Neural progenitor cell (in vitro differentiated cells): Measurements from ENCODE around the gene ARID2. TPM values are rescaled to one million over a fixed set of nuclear protein-coding genes. Genes with fewer than 3 reads are reported as not detected.

Source experiments
- DNase-seq: peaks from one replicate; pipeline ENCODE4 v3.0.0-alpha.2; 2016; ENCODE audit warnings: low spot score
- H2AFZ ChIP-seq: fragments of 200-600 bp; sonication (generic); replicated peaks from 2 replicates; pipeline ENCODE4 v1.6.1; 2016; ENCODE audit warnings: antibody characterized with exemption
- H3F3A ChIP-seq: fragments of 200-600 bp; sonication (generic); 2 replicates; pipeline ENCODE4 v1.6.1; 2016; ENCODE audit warnings: antibody characterized with exemption, low read depth
- H3K27ac ChIP-seq: fragments of 200-600 bp; sonication (generic); 2 replicates; pipeline ENCODE4 v1.5.1; 2016; ENCODE audit warnings: mild to moderate bottlenecking
- H3K27me3 ChIP-seq: fragments of 200-600 bp; sonication (generic); 2 replicates; pipeline ENCODE4 v1.6.1; 2016; ENCODE audit warnings: mild to moderate bottlenecking, moderate library complexity
- H3K36me3 ChIP-seq: fragments of 200-600 bp; sonication (generic); 2 replicates; pipeline ENCODE4 v1.5.1; 2016
- H3K4me1 ChIP-seq: fragments of 200-600 bp; sonication (generic); 2 replicates; pipeline ENCODE4 v1.6.1; 2016; ENCODE audit warnings: mixed run types
- H3K4me2 ChIP-seq: fragments of 200-600 bp; sonication (generic); 2 replicates; pipeline ENCODE4 v1.6.1; 2016
- H3K4me3 ChIP-seq: fragments of 200-600 bp; sonication (generic); 2 replicates; pipeline ENCODE4 v1.5.1; 2016
- H3K79me2 ChIP-seq: fragments of 200-600 bp; sonication (generic); 2 replicates; pipeline ENCODE4 v1.6.1; 2016; ENCODE audit warnings: low read depth
- H3K9ac ChIP-seq: fragments of 200-600 bp; sonication (generic); 2 replicates; pipeline ENCODE4 v1.6.1; 2016
- H3K9me3 ChIP-seq: fragments of 200-600 bp; sonication (generic); 2 replicates; pipeline ENCODE4 v1.5.1; 2016; ENCODE audit warnings: low read depth
- H4K20me1 ChIP-seq: fragments of 200-600 bp; sonication (generic); 2 replicates; pipeline ENCODE4 v1.6.1; 2016; ENCODE audit warnings: low read depth
- H3K27ac Mint-ChIP-seq: 3 replicates; pipeline ENCODE4 v1.8.0; 2021; ENCODE audit warnings: mixed read lengths
- H3K27me3 Mint-ChIP-seq: 2 replicates; pipeline ENCODE4 v1.8.0; 2022; ENCODE audit warnings: low read depth, mild to moderate bottlenecking, inconsistent platforms, moderate library complexity, mixed read lengths; ENCODE audit not compliant: insufficient read depth
- H3K36me3 Mint-ChIP-seq: 3 replicates; pipeline ENCODE4 v1.8.0; 2021; ENCODE audit warnings: mixed read lengths
- H3K4me1 Mint-ChIP-seq: 3 replicates; pipeline ENCODE4 v1.8.0; 2021; ENCODE audit warnings: mixed read lengths
- H3K4me3 Mint-ChIP-seq: 3 replicates; pipeline ENCODE4 v1.8.0; 2021; ENCODE audit warnings: mild to moderate bottlenecking, moderate library complexity, mixed read lengths
- H3K9me3 Mint-ChIP-seq: 3 replicates; pipeline ENCODE4 v1.8.0; 2020; ENCODE audit warnings: mixed read lengths
- EZH2 ChIP-seq: fragments of 200-600 bp; sonication (generic); IDR thresholded peaks from 2 replicates; pipeline ENCODE4 v1.6.1; 2017; ENCODE audit warnings: antibody characterized with exemption, mild to moderate bottlenecking, moderate library complexity
- EZH2phosphoT487 ChIP-seq: fragments of 200-600 bp; sonication (generic); IDR thresholded peaks from 2 replicates; pipeline ENCODE4 v1.6.1; 2017; ENCODE audit warnings: antibody characterized with exemption
- total RNA-seq: library from RNA; depleted of rRNA; stranded (reverse); fragments of >200 nt; gene quantifications from 2 replicates; pipeline ENCODE4 v1.2.3, GENCODE V29; 2015; ENCODE audit warnings: low replicate concordance
- TF ChIP-seq, protein P1 (sequence below): fragments of 200-600 bp; sonication (generic); IDR thresholded peaks from 2 replicates; pipeline ENCODE4 v1.5.1; 2017; ENCODE audit warnings: antibody characterized with exemption, mild to moderate bottlenecking

ARID2 gene
- total RNA-seq, 1 donor from 2014 or later, result 86.4 TPM

DNA sequence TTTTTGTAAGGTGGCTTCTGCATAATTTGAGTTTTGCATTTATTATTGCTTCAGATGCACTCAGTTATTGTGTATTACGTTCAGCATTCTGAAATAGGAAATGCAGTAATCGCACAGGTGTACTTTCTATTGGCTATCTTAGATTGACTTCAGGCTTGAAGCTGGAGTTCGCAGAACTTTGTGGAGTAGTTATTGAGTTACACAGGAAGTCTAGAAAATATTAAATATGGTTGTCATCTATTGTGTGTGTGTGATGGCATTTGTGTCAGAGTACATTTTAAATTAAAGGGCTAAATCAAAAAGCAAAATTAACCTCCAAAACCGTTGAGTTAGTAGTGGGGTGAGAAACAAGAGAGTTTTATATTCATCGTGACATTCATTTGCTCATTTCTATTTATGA, 2.7 kb downstream of the ARID2 start:
- H3K9ac ChIP-seq, result peak overlapping the region; percentile 79
- peaks cover 24% of the 10 kb centered on the region for H3K4me1 ChIP-seq
- peak overlapping the region; percentile 88 for H3K4me3 ChIP-seq

DNA sequence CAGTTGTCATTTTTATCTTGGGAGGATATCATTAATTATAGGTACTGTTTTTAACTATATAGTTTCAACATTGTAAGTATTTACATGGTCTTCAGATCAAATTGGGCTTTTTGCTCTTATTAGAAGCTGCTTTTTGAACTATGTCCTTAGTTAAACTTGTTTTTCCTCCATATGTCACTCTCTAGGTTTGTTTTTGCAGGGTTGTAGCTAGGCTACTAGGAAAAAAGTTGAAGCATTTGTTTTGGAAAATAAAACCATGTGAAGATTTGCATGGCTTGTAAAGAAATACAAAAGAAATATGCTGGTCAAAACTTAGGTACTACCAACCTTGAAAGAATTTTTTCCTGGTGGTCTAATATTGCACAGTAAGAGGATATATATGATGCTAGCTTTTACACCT, 3.4 kb downstream of the ARID2 start:
- peak overlapping the region; percentile 88 for H3K4me3 ChIP-seq

More for the DNA sequence above, 2.7 kb downstream of the ARID2 start:
- no peaks in the 10 kb centered on the region for H3K27me3 ChIP-seq
- H3K79me2 ChIP-seq, result peaks cover 76% of the 10 kb centered on the region
- Mint-ChIP-seq H3K27ac (no peak overlapping the region), H3K27me3 (no peaks in the 10 kb centered on the region), H3K36me3 (peaks cover 32% of the 10 kb centered on the region), H3K4me3 (peak overlapping the region; percentile 82), H3K9me3 (peaks cover 17% of the 10 kb centered on the region), H3K4me1 (peaks cover 15% of the 10 kb centered on the region)
- H3K36me3 ChIP-seq, result peaks cover 44% of the 10 kb centered on the region
- H3F3A ChIP-seq, result peaks cover 32% of the 10 kb centered on the region
- no peak for TF ChIP-seq EZH2
- TF ChIP-seq EZH2phosphoT487, result no peak
- H3K27ac ChIP-seq, result peak overlapping the region; percentile 95
- no peak overlapping the region for H2AFZ ChIP-seq
- peak overlapping the region; percentile 89 for H3K4me2 ChIP-seq
- H3K9me3 ChIP-seq, result no peaks in the 10 kb centered on the region
- DNase-seq, result no peak
- H4K20me1 ChIP-seq, result peaks cover 14% of the 10 kb centered on the region

DNA sequence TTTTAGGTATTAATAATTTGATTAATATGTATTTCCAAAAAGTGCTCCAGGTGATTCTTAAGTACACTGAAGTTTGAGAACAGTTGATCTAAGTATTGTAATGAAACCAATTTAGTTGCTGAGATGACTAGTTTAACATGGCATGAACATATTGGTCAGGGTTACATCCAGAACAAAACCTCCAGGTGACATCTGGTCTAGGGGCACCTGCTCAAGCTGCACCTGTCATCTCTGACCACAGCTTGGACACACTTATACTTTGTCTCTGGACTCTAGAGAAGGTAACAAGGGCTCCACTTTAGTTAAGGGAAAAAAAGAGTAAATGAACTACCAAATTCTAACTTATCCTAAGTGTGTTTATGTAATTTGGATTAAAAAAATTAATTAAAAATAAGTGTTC, 8.1 kb downstream of the ARID2 start:
- H3K36me3 ChIP-seq, result peaks cover 59% of the 10 kb centered on the region
- no peaks in the 10 kb centered on the region for H3F3A ChIP-seq
- H3K79me2 ChIP-seq, result peaks cover 100% of the 10 kb centered on the region
- TF ChIP-seq, protein P1, sequence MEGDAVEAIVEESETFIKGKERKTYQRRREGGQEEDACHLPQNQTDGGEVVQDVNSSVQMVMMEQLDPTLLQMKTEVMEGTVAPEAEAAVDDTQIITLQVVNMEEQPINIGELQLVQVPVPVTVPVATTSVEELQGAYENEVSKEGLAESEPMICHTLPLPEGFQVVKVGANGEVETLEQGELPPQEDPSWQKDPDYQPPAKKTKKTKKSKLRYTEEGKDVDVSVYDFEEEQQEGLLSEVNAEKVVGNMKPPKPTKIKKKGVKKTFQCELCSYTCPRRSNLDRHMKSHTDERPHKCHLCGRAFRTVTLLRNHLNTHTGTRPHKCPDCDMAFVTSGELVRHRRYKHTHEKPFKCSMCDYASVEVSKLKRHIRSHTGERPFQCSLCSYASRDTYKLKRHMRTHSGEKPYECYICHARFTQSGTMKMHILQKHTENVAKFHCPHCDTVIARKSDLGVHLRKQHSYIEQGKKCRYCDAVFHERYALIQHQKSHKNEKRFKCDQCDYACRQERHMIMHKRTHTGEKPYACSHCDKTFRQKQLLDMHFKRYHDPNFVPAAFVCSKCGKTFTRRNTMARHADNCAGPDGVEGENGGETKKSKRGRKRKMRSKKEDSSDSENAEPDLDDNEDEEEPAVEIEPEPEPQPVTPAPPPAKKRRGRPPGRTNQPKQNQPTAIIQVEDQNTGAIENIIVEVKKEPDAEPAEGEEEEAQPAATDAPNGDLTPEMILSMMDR, result no peak
- TF ChIP-seq EZH2phosphoT487 (no peak), EZH2 (no peak)
- peaks cover 66% of the 10 kb centered on the region for H3K36me3 Mint-ChIP-seq
- H3K27me3 ChIP-seq, result no peaks in the 10 kb centered on the region
- peaks cover 10% of the 10 kb centered on the region for H3K4me1 ChIP-seq
- H3K9me3 ChIP-seq, result peaks cover 8% of the 10 kb centered on the region
- peaks cover 6% of the 10 kb centered on the region for H4K20me1 ChIP-seq
- peaks cover 51% of the 10 kb centered on the region for H3K9me3 Mint-ChIP-seq
- H3K27ac ChIP-seq, result no peak overlapping the region
- H3K27me3 Mint-ChIP-seq, result no peaks in the 10 kb centered on the region
- H3K4me2 ChIP-seq, result no peak overlapping the region
- H3K9ac ChIP-seq, result no peak overlapping the region
- H3K4me1 Mint-ChIP-seq, result peaks cover 9% of the 10 kb centered on the region
- no peak overlapping the region for H3K4me3 Mint-ChIP-seq
- H2AFZ ChIP-seq, result no peak overlapping the region
- no peak overlapping the region for H3K4me3 ChIP-seq
- H3K27ac Mint-ChIP-seq, result no peak overlapping the region
- DNase-seq, result no peak

More for the DNA sequence above, 3.4 kb downstream of the ARID2 start:
- no peak for DNase-seq
- H3K4me1 Mint-ChIP-seq, result peaks cover 15% of the 10 kb centered on the region
- no peaks in the 10 kb centered on the region for H3K27me3 Mint-ChIP-seq
- Histone ChIP-seq H3K36me3 (peaks cover 47% of the 10 kb centered on the region), H3K9me3 (no peaks in the 10 kb centered on the region), H2AFZ (no peak overlapping the region), H3K4me1 (peaks cover 24% of the 10 kb centered on the region), H3K27ac (no peak overlapping the region), H4K20me1 (peaks cover 14% of the 10 kb centered on the region), H3K9ac (peak overlapping the region; percentile 5), H3F3A (peaks cover 28% of the 10 kb centered on the region), H3K4me2 (peak overlapping the region; percentile 89), H3K27me3 (no peaks in the 10 kb centered on the region), H3K79me2 (peaks cover 82% of the 10 kb centered on the region)
- TF ChIP-seq EZH2phosphoT487 (no peak), EZH2 (no peak)
- TF ChIP-seq, protein P1, result no peak
- H3K36me3 Mint-ChIP-seq, result peaks cover 38% of the 10 kb centered on the region
- H3K27ac Mint-ChIP-seq, result no peak overlapping the region
- H3K9me3 Mint-ChIP-seq, result peaks cover 22% of the 10 kb centered on the region
- H3K4me3 Mint-ChIP-seq, result peak overlapping the region; percentile 82

- H2AFZ ChIP-seq, result no peak overlapping the region
- H3K9me3 ChIP-seq, result peaks cover 11% of the 10 kb centered on the region
- no peak overlapping the region for H3K27ac ChIP-seq
- Mint-ChIP-seq H3K27me3 (peaks cover 2% of the 10 kb centered on the region), H3K4me1 (no peaks in the 10 kb centered on the region), H3K27ac (no peak overlapping the region), H3K4me3 (no peak overlapping the region), H3K36me3 (peaks cover 56% of the 10 kb centered on the region), H3K9me3 (peaks cover 48% of the 10 kb centered on the region)
- H3K4me2 ChIP-seq, result no peak overlapping the region
- DNase-seq, result no peak
- H4K20me1 ChIP-seq, result peaks cover 22% of the 10 kb centered on the region
- H3K27me3 ChIP-seq, result no peaks in the 10 kb centered on the region
- no peak overlapping the region for H3K4me3 ChIP-seq
- H3F3A ChIP-seq, result no peaks in the 10 kb centered on the region
- H3K9ac ChIP-seq, result no peak overlapping the region
- H3K36me3 ChIP-seq, result peaks cover 35% of the 10 kb centered on the region
- H3K79me2 ChIP-seq, result peaks cover 100% of the 10 kb centered on the region
- peaks cover 5% of the 10 kb centered on the region for H3K4me1 ChIP-seq
- TF ChIP-seq, protein P1, result no peak
- TF ChIP-seq EZH2phosphoT487 (no peak), EZH2 (no peak)
Observed at GRCh38 chr12:45742590-45742989, 13.1 kb downstream of the ARID2 start.
